AG20443 (cell line): ENCODE measurements around the gene JPT1.
"Not testable (repeated sequence)": the region's sequence is repeated elsewhere in the genome, so short reads cannot be mapped to it uniquely, and the experiment has no call there.

Source experiments
- DNase-seq: peaks from one replicate; pipeline ENCODE4 v3.0.0; 2012; ENCODE audit warnings: low spot score, mixed read lengths

JPT1 gene

DNA sequence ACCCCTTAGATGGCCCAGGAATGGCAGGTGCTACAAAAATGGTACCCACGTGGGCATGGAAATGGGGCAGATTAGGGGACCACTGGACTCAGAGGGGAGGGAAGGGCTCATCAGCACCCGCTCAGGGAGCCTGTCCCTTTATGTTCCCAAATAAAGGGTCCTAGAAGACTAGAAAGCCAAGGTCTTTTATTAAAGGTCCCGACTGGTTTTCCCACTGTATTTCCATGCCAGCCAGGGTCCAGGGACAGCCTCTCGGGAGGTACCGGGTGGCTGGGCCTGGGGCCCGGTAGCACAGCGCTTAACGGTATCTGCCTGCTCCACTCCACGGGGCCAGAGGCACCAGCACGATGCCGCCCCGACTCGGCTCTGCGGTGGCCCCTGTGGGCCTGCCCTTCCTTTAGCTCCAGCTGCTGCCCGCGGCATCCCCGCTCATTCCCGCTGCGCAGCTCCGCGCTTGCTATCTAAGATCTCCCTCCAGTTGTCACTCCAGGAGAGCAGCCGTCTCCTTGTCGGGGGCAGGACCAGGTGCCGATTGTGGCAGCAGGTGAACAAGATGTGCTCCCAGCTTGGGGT, 24.2 kb downstream of the JPT1 start:
- no peak for DNase-seq

DNA sequence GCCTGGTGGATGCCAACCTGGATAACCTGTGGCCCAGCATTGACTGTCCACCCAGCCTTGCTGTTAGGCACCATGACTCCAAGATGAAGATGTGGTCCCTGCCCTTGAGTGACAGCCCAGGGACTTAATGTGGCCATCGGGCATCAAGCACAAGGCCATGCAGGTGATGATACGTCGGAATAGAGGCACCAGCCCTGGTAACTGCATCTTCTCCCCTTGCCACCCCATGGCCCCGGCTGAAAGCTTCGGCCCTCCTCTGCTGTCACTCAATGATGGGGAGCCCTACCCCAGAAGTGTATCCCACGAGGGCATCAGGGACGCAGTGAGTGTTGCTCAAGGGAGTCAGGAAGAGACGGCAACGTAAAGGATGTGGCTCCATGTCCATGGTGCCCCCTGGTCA, 24.7 kb downstream of the JPT1 start:
- DNase-seq, result no peak

DNA sequence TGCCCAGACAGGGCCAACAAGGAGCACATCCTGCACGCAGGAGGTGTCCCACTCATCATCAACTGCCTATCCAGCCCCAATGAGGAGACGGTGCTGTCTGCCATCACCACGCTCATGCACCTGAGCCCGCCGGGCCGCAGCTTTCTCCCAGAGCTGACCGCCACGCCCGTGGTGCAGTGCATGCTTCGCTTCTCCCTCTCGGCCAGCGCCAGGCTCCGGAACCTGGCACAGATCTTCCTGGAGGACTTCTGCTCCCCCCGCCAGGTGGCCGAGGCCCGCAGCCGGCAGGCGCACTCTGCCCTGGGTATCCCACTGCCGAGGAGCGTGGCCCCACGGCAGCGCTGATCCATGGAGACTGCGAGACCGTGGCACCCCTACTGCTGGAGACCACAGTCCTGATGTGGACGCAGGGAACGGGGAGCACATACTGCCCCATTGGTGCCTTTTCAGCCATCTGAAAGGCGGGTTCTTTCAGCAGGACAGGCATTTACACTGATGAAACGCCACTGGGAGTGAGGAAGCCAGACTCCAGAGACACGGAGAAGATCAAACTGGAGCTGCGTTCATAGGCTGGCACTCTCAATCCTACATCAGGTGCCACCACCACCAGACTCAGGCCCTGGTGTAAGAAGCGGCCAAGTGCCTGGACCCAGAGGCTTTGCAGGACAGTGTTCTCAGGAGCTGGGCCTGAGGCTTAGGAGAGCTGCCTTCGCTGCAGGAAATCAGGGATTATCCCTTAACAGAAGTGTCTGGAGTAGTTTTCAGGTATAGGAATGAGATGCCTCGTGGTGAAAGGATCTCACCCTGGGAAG, 25.4 kb downstream of the JPT1 start:
- DNase-seq, result no peak

DNA sequence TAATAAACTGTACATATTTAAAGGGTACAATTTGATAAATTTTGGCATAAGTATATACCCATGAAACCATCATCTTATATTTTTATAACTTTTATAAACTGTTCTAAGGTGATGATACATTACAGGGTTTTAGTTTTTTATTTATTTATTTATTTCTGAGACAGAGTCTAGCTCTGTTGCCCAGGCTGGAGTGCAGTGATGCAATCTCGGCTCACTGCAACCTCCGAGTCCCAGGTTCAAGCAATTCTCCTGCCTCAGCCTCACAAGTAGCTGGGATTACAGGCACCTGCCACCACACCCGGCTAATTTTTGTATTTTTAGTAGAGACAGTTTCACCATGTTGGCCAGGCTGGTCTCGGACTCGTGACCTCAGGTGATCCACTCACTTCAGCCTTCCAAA, 26.4 kb downstream of the JPT1 start:
- not testable (repeated sequence) for DNase-seq

DNA sequence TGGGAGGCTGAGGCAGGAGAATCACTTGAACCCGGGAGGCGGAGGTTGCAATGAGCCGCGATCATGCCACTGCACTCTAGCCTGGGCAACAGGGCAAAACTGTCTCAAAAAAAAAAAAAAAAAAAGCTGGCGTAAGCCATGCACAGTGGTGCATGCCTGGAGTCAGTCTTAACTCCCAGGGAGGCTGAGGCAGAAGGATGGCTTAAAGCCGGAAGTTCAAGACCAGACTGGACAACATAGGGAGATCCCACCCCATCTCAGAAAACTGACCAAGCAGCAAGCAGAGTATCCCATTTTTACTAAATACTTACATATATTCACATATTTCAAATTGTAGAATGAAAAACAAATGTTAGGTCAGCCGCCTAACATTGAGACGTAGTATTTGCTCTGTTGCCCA, 27.4 kb downstream of the JPT1 start:
- DNase-seq, result no peak

DNA sequence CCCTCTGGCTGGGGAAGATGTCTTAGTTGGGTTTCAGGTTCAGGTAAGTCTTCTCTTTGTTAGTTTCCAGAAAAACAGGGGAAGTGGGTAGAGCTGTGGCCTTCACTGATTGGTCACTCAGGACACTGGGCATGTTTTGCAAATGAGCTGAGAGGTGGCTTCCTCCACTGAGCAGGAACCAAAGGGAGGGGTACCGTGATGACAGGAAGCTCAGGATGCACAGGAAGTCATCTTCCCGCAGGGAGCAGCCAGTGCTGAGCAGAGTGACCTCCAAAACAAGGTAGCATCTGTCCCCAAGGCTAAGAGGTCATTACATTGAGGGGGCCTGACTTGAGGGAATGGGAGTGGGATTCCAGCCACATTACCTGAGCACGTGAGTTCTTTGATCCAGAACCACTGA, 28.3 kb downstream of the JPT1 start:
- no peak for DNase-seq

DNA sequence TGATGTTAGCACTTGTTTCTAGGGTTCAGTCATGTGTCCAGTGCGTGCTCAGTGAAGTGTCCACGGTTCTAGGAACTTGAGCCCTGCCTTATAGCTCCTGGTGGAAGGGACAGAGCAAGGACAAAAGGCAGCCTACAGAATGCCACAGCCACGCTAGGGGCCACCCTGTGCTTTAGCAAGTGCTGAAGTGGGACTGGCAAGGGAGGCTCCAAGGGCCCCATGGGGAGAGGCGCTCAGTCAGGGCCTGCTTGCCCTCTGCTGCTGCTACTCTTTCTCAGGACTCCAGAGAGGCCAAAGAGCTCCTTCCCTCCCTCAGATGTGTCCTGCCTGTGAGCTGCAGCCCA, 29.5 kb downstream of the JPT1 start:
- DNase-seq, result no peak

DNA sequence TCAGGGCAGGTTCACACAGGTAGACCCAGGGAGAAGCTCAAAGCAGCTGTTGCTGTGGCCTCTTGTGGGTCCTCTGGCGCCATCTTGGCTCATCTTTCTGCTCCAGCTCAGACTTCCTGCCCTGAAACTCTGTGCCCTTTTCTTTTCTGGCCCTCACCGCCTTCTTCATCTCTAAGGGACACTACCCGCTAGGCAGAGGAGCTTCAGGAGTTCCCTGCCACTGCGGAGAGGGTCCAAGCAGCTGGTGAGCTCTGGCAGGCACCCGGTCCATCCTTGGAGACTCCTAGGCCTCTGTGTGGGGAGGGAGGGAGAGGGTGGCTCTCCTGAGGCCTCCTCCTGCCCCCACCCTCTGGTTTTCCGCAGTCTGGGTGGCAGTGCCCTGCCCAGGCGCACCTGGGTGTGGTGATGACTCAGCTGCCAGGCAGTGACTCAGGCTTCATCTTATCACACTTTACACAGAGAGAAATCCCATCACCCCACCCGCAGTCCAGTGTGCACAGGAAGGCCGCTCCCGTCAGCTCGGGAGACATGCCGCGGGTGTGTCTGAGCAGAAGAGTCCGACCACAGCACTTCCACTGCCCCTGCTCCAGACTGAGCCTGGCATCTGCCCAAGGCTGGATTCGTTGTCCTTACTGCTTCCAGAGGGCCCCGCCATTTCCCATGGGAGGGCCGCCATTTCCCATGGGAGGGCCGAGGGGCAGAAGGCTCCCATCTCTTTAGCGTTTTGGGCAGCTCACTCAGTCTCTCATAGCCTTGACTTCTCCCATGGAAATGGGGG, 30.1 kb downstream of the JPT1 start:
- no peak for DNase-seq

DNA sequence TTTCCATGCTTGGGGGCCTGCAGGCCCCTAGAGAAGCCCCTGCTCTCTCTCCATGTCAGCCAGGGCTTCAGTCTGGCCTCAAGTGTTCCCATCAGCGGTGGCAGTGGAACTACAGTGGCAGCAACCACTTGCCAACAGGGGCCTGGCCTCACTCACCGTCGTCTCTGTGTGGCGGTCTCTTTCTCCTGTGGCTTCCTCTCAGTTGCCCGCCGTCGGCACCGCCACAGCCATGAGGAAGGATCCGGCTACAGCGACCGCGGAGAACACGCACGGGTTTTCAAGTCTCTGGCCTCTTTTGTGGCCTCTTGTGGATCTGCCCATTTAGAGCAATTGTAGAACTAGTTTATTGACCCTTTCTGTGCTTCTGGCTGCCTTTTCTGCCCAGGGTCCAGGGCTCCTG, 36.0 kb downstream of the JPT1 start:
- no peak for DNase-seq

DNA sequence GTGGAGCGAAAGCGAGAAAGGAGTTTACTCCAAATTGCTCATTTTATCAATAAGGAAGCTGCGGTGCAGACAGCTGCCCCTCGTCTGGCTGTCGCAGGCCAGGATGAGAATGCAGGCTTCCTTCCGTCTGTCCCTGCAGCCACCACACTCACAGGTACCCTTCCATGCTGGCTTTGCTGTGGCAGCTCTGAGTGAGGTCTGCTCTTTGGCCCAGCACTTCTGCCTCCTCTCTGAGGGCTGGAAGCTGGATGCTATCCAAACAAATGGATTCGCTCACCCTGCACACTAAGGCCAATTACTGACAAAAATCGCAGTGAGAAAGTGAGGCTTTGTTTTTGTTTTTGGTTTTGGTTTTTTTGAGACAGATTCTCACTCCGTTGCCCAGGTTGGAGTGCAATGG, 37.6 kb downstream of the JPT1 start:
- no peak for DNase-seq

DNA sequence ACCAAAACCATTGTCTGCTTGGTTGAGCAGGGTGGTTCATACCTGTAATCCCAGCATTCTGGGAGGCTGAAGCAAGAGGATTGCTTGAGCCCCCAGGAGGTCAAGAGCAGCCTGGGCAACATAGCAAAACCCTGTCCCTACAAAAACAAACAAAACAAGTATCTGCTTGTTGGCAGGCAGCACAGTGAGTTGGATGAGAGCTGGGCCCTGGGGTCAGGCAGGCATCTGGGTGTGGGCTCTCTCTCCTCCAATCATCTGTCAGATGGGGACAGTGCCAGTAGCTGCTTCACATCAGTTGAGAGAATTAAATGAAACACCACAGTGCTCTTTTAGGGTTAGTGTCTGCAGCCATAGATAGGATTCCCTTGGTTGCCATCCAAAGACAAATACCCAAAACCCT, 38.8 kb downstream of the JPT1 start:
- DNase-seq, result no peak

DNA sequence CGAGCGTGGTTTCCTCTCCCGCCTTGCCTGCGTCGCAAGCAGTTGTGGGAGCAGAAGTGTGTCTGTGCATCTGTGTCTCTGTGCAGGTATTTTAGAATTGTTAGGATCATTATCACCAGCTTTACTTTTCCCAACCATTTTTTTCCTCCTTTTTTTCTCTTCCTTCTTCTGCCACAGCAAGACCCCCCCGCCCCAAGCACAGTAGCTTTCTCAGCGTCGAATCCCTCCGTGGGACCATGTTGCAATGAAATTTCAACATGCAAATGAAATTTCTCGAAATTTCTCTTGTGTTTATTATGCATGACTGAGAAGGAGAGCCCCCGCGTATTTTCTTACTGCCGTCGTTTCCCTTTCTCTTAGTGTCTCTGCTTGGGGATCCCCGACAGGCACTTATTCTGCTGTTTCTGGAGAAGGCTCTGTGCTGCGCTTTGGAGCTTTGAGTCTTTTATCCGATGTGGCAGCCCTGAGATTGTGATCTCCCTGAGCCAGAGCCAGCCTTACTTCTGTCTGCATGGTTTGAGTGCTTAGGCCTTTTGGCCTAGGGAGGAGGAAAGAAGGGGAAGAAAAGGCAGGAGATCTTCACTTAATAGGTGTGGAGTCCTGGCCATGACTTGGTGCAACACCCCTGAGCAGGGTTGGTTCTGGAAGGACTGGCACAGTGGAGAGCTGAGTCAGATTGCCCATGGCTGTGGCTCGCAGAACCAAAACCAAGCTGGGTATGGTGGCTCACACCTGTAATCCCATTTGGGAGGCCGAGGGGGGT, 39.6 kb downstream of the JPT1 start:
- no peak for DNase-seq

DNA sequence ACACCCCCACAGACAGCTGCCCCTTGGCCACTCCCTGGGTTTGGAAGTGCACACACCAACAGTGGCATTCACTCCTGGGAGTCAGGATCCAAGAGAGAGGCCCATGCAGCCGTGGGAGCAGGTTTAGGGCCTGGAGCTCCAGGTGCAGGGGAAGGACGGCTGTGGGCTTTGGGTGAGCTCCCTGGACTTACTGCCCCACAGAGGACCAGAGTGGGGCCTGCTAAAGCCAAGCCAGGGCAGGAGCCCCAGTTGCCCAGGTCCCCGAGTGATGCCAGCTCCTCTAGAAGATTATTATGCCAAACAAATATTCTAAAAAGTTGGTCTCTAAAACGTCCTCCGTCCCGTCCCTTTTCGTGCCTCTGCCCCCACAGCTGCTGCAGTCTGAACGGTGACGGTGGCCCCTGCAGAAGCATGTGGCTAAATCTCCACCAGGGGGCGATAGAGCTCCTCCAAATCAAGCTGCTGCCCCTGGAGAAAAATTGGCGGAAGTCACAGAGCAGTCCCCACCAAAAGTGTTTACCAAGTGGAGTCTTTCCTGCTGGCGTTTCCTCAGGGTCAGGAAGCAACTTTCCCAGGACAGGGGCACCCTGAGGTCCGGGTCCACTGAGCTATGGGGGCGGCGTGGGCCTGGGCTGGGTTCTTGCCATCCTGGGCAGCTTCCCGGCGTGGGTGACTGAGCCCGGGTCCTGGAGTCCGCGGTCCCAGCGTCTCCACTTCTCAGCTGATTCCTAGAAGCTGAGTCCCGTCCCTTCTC, 40.3 kb downstream of the JPT1 start:
- peak; percentile 88 for DNase-seq

DNA sequence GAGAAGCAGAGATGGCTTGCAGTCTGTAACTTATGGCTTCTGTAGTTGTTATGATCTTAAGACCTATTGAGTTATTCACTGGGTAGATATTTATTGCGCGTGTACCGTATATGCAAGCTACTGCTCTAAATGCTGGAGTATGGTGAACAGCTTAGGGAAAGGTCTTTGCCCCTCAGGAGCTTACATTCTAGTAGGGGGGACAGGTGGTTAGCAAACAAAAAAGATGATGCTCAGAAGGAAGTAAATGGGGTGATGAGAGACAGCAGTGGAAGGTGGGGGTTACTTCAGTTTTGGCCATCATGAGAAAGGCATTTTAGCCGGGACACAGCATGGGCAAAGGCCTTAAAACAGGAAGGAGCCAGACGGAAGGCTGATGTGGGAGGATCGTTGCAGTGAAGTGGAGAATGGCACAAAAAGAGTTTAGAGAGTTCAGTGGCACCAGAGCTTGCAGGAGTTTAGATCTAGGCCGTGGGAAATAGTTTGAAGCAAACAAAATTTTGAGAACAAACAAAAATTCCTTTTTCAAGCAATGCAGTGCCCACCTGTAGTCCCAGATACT, 42.5 kb downstream of the JPT1 start:
- DNase-seq, result no peak

DNA sequence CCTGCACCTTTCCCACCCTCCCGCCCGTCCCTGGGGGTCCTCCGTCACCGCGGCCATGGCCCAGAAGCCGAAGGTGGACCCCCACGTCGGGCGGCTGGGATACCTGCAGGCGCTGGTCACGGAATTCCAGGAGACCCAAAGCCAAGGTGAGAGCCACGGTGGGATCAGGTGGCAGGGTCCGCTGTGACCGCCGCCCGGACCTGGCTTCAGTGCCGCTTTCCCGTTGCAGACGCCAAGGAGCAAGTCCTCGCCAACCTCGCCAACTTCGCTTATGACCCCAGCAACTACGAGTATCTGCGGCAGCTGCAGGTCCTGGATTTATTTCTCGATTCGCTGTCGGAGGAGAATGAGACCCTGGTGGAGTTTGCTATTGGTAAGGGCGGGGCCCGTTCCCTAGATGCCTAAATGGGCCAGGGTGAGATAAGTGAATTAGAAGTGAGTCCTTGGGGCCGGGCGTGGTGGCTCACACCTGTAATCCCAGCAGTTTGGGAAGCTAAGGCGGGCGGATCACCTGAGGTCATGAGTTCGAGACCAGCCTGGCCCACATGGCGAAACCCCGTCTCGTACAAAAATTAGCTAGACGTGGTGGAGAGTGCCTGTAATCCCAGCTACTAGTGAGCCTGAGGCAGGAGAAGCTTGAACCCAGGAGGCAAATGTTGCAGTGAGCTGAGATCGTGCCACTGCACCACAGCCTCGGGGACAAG, 43.9 kb downstream of the JPT1 start:
- no peak for DNase-seq

DNA sequence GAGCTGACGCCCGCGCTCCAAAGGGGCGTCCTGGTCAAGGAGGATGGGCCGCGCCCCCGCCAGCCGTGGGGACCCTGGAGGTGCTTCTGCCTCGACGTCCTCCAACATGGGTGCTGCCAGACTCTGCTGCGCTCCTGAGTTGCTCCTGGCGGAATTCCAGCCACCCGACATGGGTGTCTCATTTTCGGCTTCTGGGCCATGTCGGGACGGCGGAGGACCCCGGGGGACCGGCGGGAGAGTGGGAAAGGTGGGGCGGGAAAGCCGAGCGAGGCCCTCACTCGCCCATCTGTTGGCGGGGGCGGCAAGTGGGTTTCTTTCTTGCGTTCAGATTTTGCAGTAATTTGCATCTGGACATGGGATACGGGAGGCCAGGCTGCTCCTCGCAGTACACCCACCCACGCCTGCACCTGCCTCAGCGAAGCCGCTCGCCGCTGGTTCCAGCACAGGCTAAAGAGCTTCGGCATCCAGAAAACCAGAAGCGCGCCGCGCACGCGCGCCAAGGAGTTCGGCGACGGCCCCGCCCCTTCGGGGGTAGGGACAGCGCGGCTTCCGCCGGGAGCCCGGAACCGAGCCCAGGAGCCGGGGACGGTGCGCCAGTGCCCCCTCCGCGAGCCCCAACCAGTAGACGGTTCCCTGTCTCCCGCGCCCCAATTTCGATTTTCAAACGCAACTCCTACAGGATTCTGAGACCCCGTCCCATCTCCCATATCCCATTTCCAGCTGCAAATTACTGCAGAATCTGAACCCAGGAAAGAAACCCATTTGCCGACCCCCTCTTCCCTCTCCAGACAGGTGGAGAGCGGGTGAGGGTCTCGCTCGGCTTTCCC, 44.7 kb downstream of the JPT1 start, which contains the start of gene ARMC7:
Gene ARMC7, plus strand, starts transcription at position 563 of the 827 bp plus-strand sequence. CDS start 320 bp downstream, outside the sequence.
- DNase-seq, result peak; percentile 99

DNA sequence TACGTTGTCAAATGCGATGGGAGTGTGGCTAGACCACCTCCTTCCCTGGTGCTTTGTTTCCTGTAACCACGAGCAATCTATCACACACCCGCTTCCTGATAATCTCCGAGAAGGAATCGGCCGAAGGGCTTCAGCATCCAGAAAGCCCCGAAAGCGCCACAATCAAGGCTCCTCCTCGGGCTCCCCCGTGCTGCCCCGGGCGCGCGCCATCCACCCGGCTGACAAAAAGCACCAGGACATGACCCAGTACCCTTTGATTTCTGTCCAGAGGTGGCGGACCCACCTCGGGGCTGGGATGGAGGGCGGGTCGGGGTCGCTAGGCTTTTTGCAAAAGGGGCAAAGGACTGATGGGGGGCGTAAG, 45.3 kb downstream of the JPT1 start:
- no peak for DNase-seq

DNA sequence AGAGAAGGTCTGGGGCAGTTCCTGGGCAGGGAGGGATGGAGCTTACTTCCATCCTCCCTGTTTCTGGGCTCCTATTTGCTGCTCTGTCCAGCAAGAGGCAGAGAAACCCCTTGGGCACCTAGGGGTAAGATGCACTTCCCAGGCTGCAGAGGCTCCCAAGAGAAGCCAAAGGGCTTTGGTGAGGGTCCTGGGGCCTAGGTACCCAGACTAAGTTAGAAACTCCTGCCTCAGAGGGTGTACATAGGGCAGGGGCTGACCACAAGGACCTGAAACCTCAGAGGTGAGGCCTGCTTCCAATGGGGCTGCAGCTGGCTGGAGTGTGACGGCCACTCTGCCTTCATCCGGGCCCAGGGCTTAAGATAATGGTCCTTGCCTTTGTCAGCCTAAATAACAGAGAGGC, 46.1 kb downstream of the JPT1 start:
- DNase-seq, result no peak

DNA sequence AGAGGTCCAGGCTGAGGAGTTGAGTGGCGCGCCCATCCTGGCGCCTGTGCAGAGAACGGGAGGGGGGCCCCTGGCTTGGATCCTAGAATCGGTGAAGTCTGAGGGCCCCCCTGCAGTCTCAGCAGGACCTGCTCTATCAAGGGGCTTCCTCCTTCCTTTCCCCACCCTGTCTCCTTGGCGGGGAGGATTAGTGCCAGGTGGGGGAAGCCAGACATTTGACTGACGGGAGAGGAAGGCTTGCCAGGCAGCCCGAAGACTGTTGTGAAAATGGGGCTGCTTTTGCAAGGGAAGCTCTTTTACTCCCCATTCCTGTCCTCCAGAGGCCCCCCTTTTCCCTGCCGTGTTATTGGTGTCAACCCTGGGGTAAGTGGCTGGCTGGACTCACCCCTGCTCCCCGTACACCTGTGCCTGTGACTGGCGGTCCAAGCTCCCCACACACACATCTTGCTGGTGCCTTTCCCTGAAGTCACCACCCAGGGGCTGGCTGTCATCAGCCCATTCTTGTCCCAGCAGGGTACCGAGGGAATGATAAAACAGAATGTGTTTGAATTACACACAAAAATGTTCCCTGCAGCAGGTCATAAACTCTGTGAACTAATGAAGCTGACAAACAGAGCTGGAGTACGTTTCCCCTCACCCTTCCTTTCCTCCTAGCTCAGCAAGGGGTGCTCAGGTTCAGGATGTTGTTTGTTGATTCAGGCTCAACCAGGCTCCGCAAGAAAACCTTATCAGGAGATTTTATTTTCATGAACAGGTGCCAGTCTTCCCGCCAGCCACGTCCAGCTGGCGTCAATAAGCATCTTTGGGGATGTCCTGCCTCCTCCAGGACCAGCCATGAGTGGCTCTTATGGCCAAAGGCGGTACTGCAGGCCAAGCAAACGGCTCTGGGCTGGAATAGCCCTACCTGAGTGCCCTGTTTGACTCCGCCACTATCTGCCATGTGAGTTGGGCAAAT, 48.9 kb downstream of the JPT1 start:
- DNase-seq, result peak; percentile 68
